Loucy (cell line): Measurements from ENCODE around the gene PARVB.
A peak's percentile ranks its signal among the peaks of the same experiment; 100 is the strongest.

Source experiments
- H2AFZ ChIP-seq: fragments of 200-600 bp; sonication (generic); 2 replicates; pipeline ENCODE4 v1.6.0; 2016; ENCODE audit warnings: antibody characterized with exemption, mild to moderate bottlenecking, low read length, moderate library complexity
- H3F3A ChIP-seq: fragments of 200-600 bp; 2 replicates; pipeline ENCODE4 v1.6.0; 2016; ENCODE audit warnings: antibody characterized with exemption, low read depth, mild to moderate bottlenecking
- H3K27me3 ChIP-seq: fragments of 200-600 bp; sonication (generic); 2 replicates; pipeline ENCODE4 v1.6.1; 2014; ENCODE audit warnings: low read length, mild to moderate bottlenecking; ENCODE audit not compliant: insufficient read depth, poor library complexity, severe bottlenecking
- H3K36me3 ChIP-seq: fragments of 200-600 bp; sonication (generic); 2 replicates; pipeline ENCODE4 v1.6.1; 2016; ENCODE audit warnings: low read length; ENCODE audit not compliant: insufficient read depth
- H3K4me1 ChIP-seq: fragments of 200-600 bp; sonication (generic); 2 replicates; pipeline ENCODE4 v1.5.1; 2014; ENCODE audit warnings: low read length, mild to moderate bottlenecking; ENCODE audit not compliant: insufficient read depth, poor library complexity, severe bottlenecking
- H3K4me2 ChIP-seq: fragments of 200-600 bp; sonication (generic); 2 replicates; pipeline ENCODE4 v1.6.0; 2014; ENCODE audit warnings: antibody characterized with exemption, low read length, low read depth, mild to moderate bottlenecking; ENCODE audit not compliant: poor library complexity, severe bottlenecking
- H3K4me3 ChIP-seq: fragments of 200-600 bp; sonication (generic); 2 replicates; pipeline ENCODE4 v1.5.1; 2014; ENCODE audit warnings: low read length, mild to moderate bottlenecking, mixed read lengths; ENCODE audit not compliant: poor library complexity, severe bottlenecking
- H3K79me2 ChIP-seq: fragments of 200-600 bp; sonication (generic); 2 replicates; pipeline ENCODE4 v1.6.1; 2014; ENCODE audit warnings: low read length; ENCODE audit not compliant: insufficient read depth
- H3K9ac ChIP-seq: fragments of 200-600 bp; sonication (generic); 2 replicates; pipeline ENCODE4 v1.6.0; 2014; ENCODE audit warnings: mild to moderate bottlenecking, low read depth, low read length, moderate library complexity; ENCODE audit not compliant: poor library complexity, severe bottlenecking
- H3K9me2 ChIP-seq: fragments of 200-600 bp; sonication (generic); replicated peaks from 2 replicates; pipeline ENCODE4 v1.6.1; 2016; ENCODE audit warnings: low read depth, low read length, mixed read lengths
- H3K9me3 ChIP-seq: fragments of 200-600 bp; sonication (generic); 2 replicates; pipeline ENCODE4 v1.6.1; 2014; ENCODE audit warnings: mild to moderate bottlenecking, antibody characterized with exemption, low read length, low read depth; ENCODE audit not compliant: insufficient read depth
- H4K20me1 ChIP-seq: fragments of 200-600 bp; sonication (generic); 2 replicates; pipeline ENCODE4 v1.6.0; 2014; ENCODE audit warnings: antibody characterized with exemption, low read length, mild to moderate bottlenecking; ENCODE audit not compliant: insufficient read depth, poor library complexity, severe bottlenecking
- CTCF ChIP-seq: fragments of 200-600 bp; sonication (generic); conservative IDR thresholded peaks from 2 replicates; pipeline ENCODE4 v1.5.1; 2014; ENCODE audit warnings: mild to moderate bottlenecking, antibody characterized with exemption, low read length
- EZH2phosphoT487 ChIP-seq: fragments of 200-600 bp; IDR thresholded peaks from 2 replicates; pipeline ENCODE4 v1.6.1; 2018; ENCODE audit warnings: antibody characterized with exemption, mild to moderate bottlenecking, moderate library complexity, borderline replicate concordance

Gene PARVB

GRCh38 chr22:44049486-44050231 lies 25.6 kb downstream of the PARVB start:
- Histone ChIP-seq H3K36me3 (no peaks in the 10 kb centered on the region), H3K27me3 (no peaks in the 10 kb centered on the region), H3K9ac (no peak overlapping the region), H3K4me3 (no peak overlapping the region), H3K9me3 (no peaks in the 10 kb centered on the region), H3K79me2 (no peaks in the 10 kb centered on the region), H3K4me1 (peaks cover 36% of the 10 kb centered on the region), H3K9me2 (no peaks in the 10 kb centered on the region), H3K4me2 (no peak overlapping the region), H4K20me1 (no peaks in the 10 kb centered on the region), H2AFZ (no peak overlapping the region), H3F3A (no peaks in the 10 kb centered on the region)
- TF ChIP-seq EZH2phosphoT487 (no peak), CTCF (no peak)

DNA sequence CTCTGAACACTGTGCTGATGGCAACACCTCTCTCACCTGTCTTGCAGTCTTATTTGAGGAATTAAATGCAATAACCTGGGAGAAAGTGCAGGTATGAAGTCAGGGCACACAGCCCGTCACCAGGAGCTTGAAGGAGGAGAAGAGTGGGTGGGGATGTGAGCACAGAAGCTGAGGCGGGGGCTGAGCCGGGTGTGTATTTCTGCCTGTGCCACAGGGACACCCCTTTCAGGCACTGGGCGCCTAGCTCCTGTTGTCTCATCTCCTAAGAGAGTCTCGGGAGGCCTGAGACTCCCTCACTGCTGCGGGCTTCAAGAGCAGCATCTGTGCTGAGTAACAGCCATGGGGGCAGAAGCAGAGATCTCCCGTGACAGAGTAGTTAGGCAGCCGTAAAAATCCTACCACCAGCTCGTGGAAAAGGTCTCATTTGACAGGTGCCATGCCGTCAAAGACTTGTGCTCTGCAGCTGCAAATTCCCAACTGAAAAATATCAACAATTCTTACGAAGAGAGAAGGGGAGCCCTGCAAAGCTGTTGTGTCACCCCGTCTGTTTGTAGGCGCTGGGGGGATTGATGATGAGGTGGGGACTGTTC lies 26.8 kb downstream of the PARVB start:
- H3K4me1 ChIP-seq, result peaks cover 36% of the 10 kb centered on the region
- H3K79me2 ChIP-seq, result no peaks in the 10 kb centered on the region
- H3K4me3 ChIP-seq, result no peak overlapping the region
- H3F3A ChIP-seq, result no peaks in the 10 kb centered on the region
- H3K9ac ChIP-seq, result peak overlapping the region; percentile 48
- H3K4me2 ChIP-seq, result peak overlapping the region; percentile 64
- no peak for TF ChIP-seq EZH2phosphoT487
- TF ChIP-seq CTCF, result no peak
- H4K20me1 ChIP-seq, result no peaks in the 10 kb centered on the region
- H3K36me3 ChIP-seq, result no peaks in the 10 kb centered on the region
- H3K9me3 ChIP-seq, result no peaks in the 10 kb centered on the region
- H3K9me2 ChIP-seq, result no peaks in the 10 kb centered on the region
- no peak overlapping the region for H2AFZ ChIP-seq
- H3K27me3 ChIP-seq, result no peaks in the 10 kb centered on the region

DNA sequence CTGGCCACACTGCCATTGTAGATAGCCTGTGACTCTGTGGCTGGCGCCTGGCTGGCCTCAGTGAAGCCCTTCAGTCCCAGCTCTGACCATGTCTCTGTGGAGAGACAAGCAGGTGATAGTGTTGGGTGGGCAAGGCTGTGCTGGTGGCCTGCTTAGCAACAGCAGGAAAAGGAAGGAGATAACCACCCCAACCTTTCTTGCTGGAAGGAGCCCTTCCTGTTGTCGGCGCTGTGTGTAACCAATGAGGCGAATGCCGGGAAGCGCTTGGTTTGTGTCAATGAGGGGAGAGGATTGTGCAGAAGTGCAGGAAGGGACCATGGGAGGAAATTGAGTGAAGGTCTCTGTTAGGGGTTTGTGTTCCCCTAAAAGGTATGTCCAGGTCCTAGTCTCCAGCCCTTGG lies 27.3 kb downstream of the PARVB start:
- TF ChIP-seq EZH2phosphoT487, result no peak
- no peak for TF ChIP-seq CTCF

More for the DNA sequence above, 27.3 kb downstream of the PARVB start:
- no peaks in the 10 kb centered on the region for H3K9me3 ChIP-seq
- no peaks in the 10 kb centered on the region for H3K27me3 ChIP-seq
- H2AFZ ChIP-seq, result no peak overlapping the region
- H3K79me2 ChIP-seq, result no peaks in the 10 kb centered on the region
- H3K4me1 ChIP-seq, result peaks cover 36% of the 10 kb centered on the region
- H4K20me1 ChIP-seq, result no peaks in the 10 kb centered on the region
- H3K36me3 ChIP-seq, result no peaks in the 10 kb centered on the region
- no peaks in the 10 kb centered on the region for H3K9me2 ChIP-seq
- no peak overlapping the region for H3K4me3 ChIP-seq
- peak overlapping the region; percentile 64 for H3K4me2 ChIP-seq
- peak overlapping the region; percentile 48 for H3K9ac ChIP-seq
- no peaks in the 10 kb centered on the region for H3F3A ChIP-seq
